ENCODE results near the gene SHFL.

DNA sequence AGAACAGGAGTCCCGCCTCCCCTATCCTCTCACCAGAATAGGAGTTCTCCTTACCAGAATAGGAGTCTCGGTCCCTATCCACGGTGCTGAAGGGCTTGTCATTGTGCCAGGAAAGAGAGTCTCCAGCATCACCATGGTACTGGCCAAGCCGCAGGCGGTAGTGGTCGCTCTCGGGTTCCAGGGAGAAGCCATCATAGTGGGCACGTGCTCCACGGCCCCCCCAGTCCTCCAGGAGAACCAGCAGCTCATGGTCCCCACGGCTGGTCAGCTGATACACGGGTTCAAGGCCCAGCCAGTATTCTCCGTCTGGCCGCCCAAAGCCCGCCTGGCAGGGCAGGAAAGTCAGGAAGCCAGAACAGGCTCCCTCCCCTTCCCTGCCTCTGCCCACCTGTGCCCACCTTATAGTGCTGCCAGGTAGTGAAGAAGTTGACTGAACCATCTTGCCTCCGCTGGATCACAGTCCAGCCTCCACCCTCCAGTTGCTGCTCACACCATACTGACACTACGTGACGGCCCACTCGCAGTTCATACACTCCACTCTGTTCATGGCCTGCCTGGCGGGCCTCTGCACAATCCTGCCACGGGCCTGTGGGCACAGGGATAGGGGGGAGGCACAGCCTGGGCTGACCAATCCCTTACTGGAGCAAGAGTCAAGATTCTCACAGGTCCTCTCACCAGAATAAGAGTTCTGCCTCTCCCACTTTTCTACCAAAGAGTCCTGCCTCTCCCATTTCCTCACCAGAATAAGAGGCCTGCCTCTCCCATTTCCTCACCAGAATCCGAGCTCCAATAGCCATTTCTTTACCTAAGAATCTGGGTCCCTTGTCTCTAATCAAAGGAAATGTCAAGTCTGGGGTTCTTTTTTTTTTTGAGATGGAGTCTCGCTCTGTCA lies 7.4 kb downstream of the SHFL start:
- TF ChIP-seq POLR2AphosphoS5 (IDR thresholded peaks at IDR 0.05) = no peak
- TF ChIP-seq, protein P1, sequence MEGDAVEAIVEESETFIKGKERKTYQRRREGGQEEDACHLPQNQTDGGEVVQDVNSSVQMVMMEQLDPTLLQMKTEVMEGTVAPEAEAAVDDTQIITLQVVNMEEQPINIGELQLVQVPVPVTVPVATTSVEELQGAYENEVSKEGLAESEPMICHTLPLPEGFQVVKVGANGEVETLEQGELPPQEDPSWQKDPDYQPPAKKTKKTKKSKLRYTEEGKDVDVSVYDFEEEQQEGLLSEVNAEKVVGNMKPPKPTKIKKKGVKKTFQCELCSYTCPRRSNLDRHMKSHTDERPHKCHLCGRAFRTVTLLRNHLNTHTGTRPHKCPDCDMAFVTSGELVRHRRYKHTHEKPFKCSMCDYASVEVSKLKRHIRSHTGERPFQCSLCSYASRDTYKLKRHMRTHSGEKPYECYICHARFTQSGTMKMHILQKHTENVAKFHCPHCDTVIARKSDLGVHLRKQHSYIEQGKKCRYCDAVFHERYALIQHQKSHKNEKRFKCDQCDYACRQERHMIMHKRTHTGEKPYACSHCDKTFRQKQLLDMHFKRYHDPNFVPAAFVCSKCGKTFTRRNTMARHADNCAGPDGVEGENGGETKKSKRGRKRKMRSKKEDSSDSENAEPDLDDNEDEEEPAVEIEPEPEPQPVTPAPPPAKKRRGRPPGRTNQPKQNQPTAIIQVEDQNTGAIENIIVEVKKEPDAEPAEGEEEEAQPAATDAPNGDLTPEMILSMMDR (IDR thresholded peaks at IDR 0.05) = no peak

Data from gastroesophageal sphincter (tissue), 3 donors.